ENCODE measurements around the gene PLSCR2.

PLSCR2 gene

DNA sequence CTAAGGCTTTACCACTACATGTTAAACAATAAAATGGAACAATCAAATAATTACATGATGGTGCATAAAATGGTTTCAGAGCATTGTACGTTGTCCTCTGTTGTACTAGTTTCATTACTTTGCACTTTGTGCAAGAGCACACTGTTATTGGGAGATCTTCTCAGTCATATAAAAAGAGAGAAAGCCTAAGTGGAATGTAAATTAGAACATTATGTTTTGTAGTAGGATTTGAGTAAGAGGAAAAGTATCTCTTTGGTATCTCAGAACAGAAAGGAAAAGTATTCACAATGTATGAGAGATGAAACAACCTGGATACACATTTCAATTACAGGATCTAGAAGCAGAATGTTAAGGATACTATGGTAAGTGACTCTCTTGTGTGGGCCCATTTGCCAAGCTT is 26.9 kb upstream of the PLSCR2 start (continued):
- TF ChIP-seq ZNF768 (tag by site-specific recombination; IDR thresholded peaks at IDR 0.05) = no peak

GRCh38 chr3:146493761-146494160 is 24.4 kb upstream of the PLSCR2 start:
- H3K27ac ChIP-seq (ENCODE audit: extremely low read depth, low read depth, low read length) = no peak overlapping the region
- TF ChIP-seq, protein P1, sequence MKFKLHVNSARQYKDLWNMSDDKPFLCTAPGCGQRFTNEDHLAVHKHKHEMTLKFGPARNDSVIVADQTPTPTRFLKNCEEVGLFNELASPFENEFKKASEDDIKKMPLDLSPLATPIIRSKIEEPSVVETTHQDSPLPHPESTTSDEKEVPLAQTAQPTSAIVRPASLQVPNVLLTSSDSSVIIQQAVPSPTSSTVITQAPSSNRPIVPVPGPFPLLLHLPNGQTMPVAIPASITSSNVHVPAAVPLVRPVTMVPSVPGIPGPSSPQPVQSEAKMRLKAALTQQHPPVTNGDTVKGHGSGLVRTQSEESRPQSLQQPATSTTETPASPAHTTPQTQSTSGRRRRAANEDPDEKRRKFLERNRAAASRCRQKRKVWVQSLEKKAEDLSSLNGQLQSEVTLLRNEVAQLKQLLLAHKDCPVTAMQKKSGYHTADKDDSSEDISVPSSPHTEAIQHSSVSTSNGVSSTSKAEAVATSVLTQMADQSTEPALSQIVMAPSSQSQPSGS (tag by site-specific recombination; IDR thresholded peaks at IDR 0.05; ENCODE audit: low read depth) = 0 out of 2 replicates have a peak, but pooled peaks have one; percentile 5
- TF ChIP-seq ZFP3 (tag by site-specific recombination; IDR thresholded peaks at IDR 0.05; ENCODE audit: low read depth) (no peak), ZNF830 (tag by site-specific recombination; IDR thresholded peaks at IDR 0.05; ENCODE audit: low read depth) (no peak), ZBTB6 (tag by site-specific recombination; IDR thresholded peaks at IDR 0.05) (no peak), ZNF114 (tag by site-specific recombination; IDR thresholded peaks at IDR 0.05) (no peak)
- CTCF ChIA-PET = no interaction called here
- POLR2A ChIA-PET = no interaction called here
- H3K9me3 ChIP-seq (ENCODE audit: control insufficient read depth, insufficient read depth, low read depth, low read length) = no peaks in the 10 kb centered on the region
- H3K4me1 ChIP-seq (ENCODE audit: control insufficient read depth, insufficient read depth, low read length) = no peaks in the 10 kb centered on the region
- no peaks in the 10 kb centered on the region for H3K36me3 ChIP-seq (ENCODE audit: control insufficient read depth in 2 of 2, insufficient read depth in 1 of 2, low read length in 2 of 2)
- H3K4me3 ChIP-seq (ENCODE audit: low read depth, low read length) = no peak overlapping the region

GRCh38 chr3:146493221-146493620 is 23.9 kb upstream of the PLSCR2 start:
- Histone ChIP-seq H3K27ac (ENCODE audit: extremely low read depth, low read depth, low read length) (no peak overlapping the region), H3K4me1 (ENCODE audit: control insufficient read depth, insufficient read depth, low read length) (no peaks in the 10 kb centered on the region), H3K4me3 (ENCODE audit: low read depth, low read length) (no peak overlapping the region), H3K9me3 (ENCODE audit: control insufficient read depth, insufficient read depth, low read depth, low read length) (no peaks in the 10 kb centered on the region), H3K36me3 (ENCODE audit: control insufficient read depth in 2 of 2, insufficient read depth in 1 of 2, low read length in 2 of 2) (no peaks in the 10 kb centered on the region)
- ChIA-PET CTCF (no interaction called here), POLR2A (no interaction called here)
- TF ChIP-seq OVOL3 (tag by site-specific recombination; IDR thresholded peaks at IDR 0.05) (no peak), ZFP37 (tag by site-specific recombination; IDR thresholded peaks at IDR 0.05) (no peak), ZNF311 (tag by site-specific recombination; IDR thresholded peaks at IDR 0.05; ENCODE audit: borderline replicate concordance) (no peak), ZNF133 (tag by site-specific recombination; IDR thresholded peaks at IDR 0.05) (no peak), ZBTB11 (tag by site-specific recombination; conservative IDR thresholded peaks at IDR 0.05; ENCODE audit: low read depth) (no peak), PBX3 (CRISPR knock-in tag; IDR thresholded peaks at IDR 0.05) (no peak), ZNF560 (tag by site-specific recombination; IDR thresholded peaks at IDR 0.05; ENCODE audit: borderline replicate concordance) (no peak), MZF1 (tag by site-specific recombination; IDR thresholded peaks at IDR 0.05; ENCODE audit: borderline replicate concordance) (no peak), ZNF792 (tag by site-specific recombination; IDR thresholded peaks at IDR 0.05) (no peak)
- TF ChIP-seq, protein P2, sequence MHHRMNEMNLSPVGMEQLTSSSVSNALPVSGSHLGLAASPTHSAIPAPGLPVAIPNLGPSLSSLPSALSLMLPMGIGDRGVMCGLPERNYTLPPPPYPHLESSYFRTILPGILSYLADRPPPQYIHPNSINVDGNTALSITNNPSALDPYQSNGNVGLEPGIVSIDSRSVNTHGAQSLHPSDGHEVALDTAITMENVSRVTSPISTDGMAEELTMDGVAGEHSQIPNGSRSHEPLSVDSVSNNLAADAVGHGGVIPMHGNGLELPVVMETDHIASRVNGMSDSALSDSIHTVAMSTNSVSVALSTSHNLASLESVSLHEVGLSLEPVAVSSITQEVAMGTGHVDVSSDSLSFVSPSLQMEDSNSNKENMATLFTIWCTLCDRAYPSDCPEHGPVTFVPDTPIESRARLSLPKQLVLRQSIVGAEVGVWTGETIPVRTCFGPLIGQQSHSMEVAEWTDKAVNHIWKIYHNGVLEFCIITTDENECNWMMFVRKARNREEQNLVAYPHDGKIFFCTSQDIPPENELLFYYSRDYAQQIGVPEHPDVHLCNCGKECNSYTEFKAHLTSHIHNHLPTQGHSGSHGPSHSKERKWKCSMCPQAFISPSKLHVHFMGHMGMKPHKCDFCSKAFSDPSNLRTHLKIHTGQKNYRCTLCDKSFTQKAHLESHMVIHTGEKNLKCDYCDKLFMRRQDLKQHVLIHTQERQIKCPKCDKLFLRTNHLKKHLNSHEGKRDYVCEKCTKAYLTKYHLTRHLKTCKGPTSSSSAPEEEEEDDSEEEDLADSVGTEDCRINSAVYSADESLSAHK (tag by site-specific recombination; IDR thresholded peaks at IDR 0.05) = no peak
